Measurements from ENCODE around the gene SMAD1. TPM values are rescaled to one million over a fixed set of nuclear protein-coding genes. Genes with fewer than 3 reads are reported as not detected.

Gene SMAD1
- total RNA-seq, 1 donor from 2014 or later, result 16.5 TPM

- DNase-seq (ENCODE audit: low spot score), result no peak
- no peaks in the 10 kb centered on the region for H3K27me3 Mint-ChIP-seq (ENCODE audit: low read depth)
- peaks cover 1% of the 10 kb centered on the region for H3K36me3 Mint-ChIP-seq (ENCODE audit: low read depth)
- H3K4me3 Mint-ChIP-seq (ENCODE audit: unreplicated experiment), result no peak overlapping the region
- TF ChIP-seq CTCF (IDR thresholded peaks at IDR 0.05), result no peak
- no peaks in the 10 kb centered on the region for H3K9me3 Mint-ChIP-seq (ENCODE audit: low read depth)
- no peak overlapping the region for H3K27ac Mint-ChIP-seq (ENCODE audit: unreplicated experiment)
- H3K4me1 Mint-ChIP-seq (ENCODE audit: low read depth), result peaks cover 21% of the 10 kb centered on the region
Measured at GRCh38 chr4:145539671-145540070, 58.0 kb downstream of the SMAD1 start.

DNA sequence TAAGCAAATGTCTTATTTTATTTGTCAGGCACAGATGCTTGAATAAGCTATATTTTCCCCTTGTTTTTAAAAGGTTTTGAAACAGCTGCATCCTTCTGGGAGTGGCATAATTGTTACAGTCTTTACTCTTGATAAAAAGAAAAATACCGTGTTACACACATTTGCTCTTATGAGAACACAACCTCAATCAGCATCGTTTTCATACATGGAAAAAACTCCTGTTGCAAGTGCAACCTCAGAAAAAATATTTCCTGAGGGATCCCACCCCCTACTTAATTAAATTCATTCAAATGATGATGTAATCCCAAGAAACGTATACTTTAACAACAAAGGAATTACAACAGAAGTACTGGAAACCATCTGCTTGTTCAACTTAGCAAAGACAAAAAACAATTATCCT lies 58.6 kb downstream of the SMAD1 start:
- Mint-ChIP-seq H3K4me1 (ENCODE audit: low read depth) (peaks cover 24% of the 10 kb centered on the region), H3K9me3 (ENCODE audit: low read depth) (no peaks in the 10 kb centered on the region), H3K27ac (ENCODE audit: unreplicated experiment) (no peak overlapping the region), H3K36me3 (ENCODE audit: low read depth) (peaks cover 1% of the 10 kb centered on the region), H3K27me3 (ENCODE audit: low read depth) (no peaks in the 10 kb centered on the region), H3K4me3 (ENCODE audit: unreplicated experiment) (no peak overlapping the region)
- DNase-seq (ENCODE audit: low spot score), result no peak
- no peak for TF ChIP-seq CTCF (IDR thresholded peaks at IDR 0.05)

GRCh38 chr4:145541346-145541745 lies 59.7 kb downstream of the SMAD1 start:
- Mint-ChIP-seq H3K4me1 (ENCODE audit: low read depth) (peaks cover 35% of the 10 kb centered on the region), H3K36me3 (ENCODE audit: low read depth) (peaks cover 1% of the 10 kb centered on the region), H3K27ac (ENCODE audit: unreplicated experiment) (no peak overlapping the region), H3K27me3 (ENCODE audit: low read depth) (no peaks in the 10 kb centered on the region), H3K9me3 (ENCODE audit: low read depth) (no peaks in the 10 kb centered on the region), H3K4me3 (ENCODE audit: unreplicated experiment) (no peak overlapping the region)
- DNase-seq (ENCODE audit: low spot score), result no peak
- TF ChIP-seq CTCF (IDR thresholded peaks at IDR 0.05), result no peak

DNA sequence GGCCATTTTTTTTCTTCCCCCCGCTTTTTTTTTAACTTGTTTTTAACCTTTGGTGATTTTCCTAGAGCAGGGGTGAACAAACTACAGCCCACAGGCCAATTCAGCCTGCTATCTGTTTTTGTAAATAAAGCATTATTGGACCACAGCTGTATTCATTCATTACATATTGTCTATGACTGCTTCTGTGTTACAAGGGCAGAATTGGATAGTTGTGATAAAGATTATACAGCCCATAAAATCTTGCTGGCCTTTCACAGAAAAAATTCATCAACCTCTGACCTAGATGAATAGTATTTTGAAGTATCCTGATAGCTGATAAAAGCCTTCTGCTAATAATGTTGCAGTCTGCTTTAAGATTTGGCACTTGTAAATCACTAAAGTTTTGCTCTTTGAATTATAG lies 63.4 kb downstream of the SMAD1 start:
- peak overlapping the region; percentile 74 for H3K27ac Mint-ChIP-seq (ENCODE audit: unreplicated experiment)
- H3K4me1 Mint-ChIP-seq (ENCODE audit: low read depth), result peaks cover 36% of the 10 kb centered on the region
- no peak overlapping the region for H3K4me3 Mint-ChIP-seq (ENCODE audit: unreplicated experiment)
- TF ChIP-seq CTCF (IDR thresholded peaks at IDR 0.05), result no peak
- no peak for DNase-seq (ENCODE audit: low spot score)
- no peaks in the 10 kb centered on the region for H3K27me3 Mint-ChIP-seq (ENCODE audit: low read depth)
- no peaks in the 10 kb centered on the region for H3K9me3 Mint-ChIP-seq (ENCODE audit: low read depth)
- H3K36me3 Mint-ChIP-seq (ENCODE audit: low read depth), result peaks cover 3% of the 10 kb centered on the region

DNA sequence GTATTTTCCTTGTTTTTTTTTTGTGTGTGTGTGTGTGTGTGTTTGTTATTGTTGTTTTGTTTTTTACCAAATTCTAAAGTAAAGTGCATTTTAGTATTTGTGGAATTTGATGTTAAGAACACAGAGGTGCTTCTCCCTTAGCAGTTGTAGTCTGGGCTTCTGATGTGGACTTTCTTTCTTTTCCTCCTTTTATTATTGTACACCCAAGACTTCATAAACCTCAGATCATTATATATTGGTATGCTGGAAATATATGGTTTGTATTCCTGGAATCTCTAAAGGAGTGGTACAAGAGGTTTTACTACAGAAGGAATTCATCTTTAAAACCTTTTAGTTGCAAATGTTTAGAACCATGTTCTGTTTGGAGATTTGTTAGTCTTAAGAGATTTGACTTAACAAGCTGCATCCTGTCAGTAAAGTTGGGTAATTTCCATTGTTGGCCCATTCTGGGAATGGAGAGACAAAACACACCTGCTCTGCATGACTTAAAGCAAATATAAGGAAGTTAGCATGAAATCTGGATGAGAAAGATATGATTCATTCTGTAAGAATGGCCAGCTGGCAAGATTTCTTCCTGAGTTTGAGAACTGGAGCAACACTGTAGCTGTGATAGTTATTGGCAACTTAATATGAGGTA lies 64.0 kb downstream of the SMAD1 start:
- peak overlapping the region; percentile 74 for H3K27ac Mint-ChIP-seq (ENCODE audit: unreplicated experiment)
- no peaks in the 10 kb centered on the region for H3K9me3 Mint-ChIP-seq (ENCODE audit: low read depth)
- no peak for DNase-seq (ENCODE audit: low spot score)
- no peaks in the 10 kb centered on the region for H3K27me3 Mint-ChIP-seq (ENCODE audit: low read depth)
- H3K4me1 Mint-ChIP-seq (ENCODE audit: low read depth), result peaks cover 31% of the 10 kb centered on the region
- H3K4me3 Mint-ChIP-seq (ENCODE audit: unreplicated experiment), result no peak overlapping the region
- H3K36me3 Mint-ChIP-seq (ENCODE audit: low read depth), result peaks cover 3% of the 10 kb centered on the region
- TF ChIP-seq CTCF (IDR thresholded peaks at IDR 0.05), result no peak
